CD4-positive, CD25-positive, alpha-beta regulatory T cell (primary cell): Measurements from ENCODE around the gene RPL27. TPM values are rescaled to one million over a fixed set of nuclear protein-coding genes. Genes with fewer than 3 reads are reported as not detected.
A peak's percentile ranks its signal among the peaks of the same experiment; 100 is the strongest.

Experiments used
- ATAC-seq, 2 donors: fragments of 150-1000 bp; cut with Tn5 transposase; one replicate each; pipeline ENCODE4 v1.10.0; 2021; ENCODE audit warnings: low read depth in 2 of 2, moderate number of reproducible peaks in 2 of 2, moderate library complexity in 1 of 2
- DNase-seq, 3 donors: peaks; one replicate each; pipeline versions ENCODE4 v3.0.0 to v3.0.0-alpha.2; 2012 to 2022; ENCODE audit warnings: mixed read lengths in 1 of 3
- H3K27ac ChIP-seq: one replicate; pipeline ENCODE4 v1.7.0; 2013; ENCODE audit warnings: mild to moderate bottlenecking, low read length; ENCODE audit not compliant: insufficient read depth, poor library complexity, severe bottlenecking
- H3K27me3 ChIP-seq: one replicate; pipeline ENCODE4 v1.7.0; 2013; ENCODE audit warnings: low read length; ENCODE audit not compliant: control insufficient read depth, insufficient read depth
- H3K36me3 ChIP-seq: one replicate; pipeline ENCODE4 v1.7.0; 2013; ENCODE audit warnings: mild to moderate bottlenecking, low read length, moderate library complexity; ENCODE audit not compliant: control insufficient read depth, insufficient read depth
- H3K4me1 ChIP-seq: 2 replicates; pipeline ENCODE4 v1.7.0; 2013; ENCODE audit warnings: mild to moderate bottlenecking, low read length; ENCODE audit not compliant: insufficient read depth, control insufficient read depth, poor library complexity, severe bottlenecking
- H3K4me3 ChIP-seq: one replicate; pipeline ENCODE4 v1.7.0; 2013; ENCODE audit warnings: low read depth, mild to moderate bottlenecking, low read length, moderate library complexity
- H3K9me3 ChIP-seq, 2 experiments: 1 replicate in 1 of 2; 2 replicates in 1 of 2; pipeline ENCODE4 v1.7.0; 2013; ENCODE audit warnings: low read length in 2 of 2, mild to moderate bottlenecking in 1 of 2, moderate library complexity in 1 of 2; ENCODE audit not compliant: control insufficient read depth in 2 of 2
- H3K27ac Mint-ChIP-seq, 3 donors: one replicate each; pipeline ENCODE4 v1.8.0; 2020 to 2022; ENCODE audit warnings: mild to moderate bottlenecking in 3 of 3, mixed read lengths in 3 of 3, moderate library complexity in 2 of 3
- H3K27me3 Mint-ChIP-seq: one replicate; pipeline ENCODE4 v1.8.0; 2022; ENCODE audit warnings: mild to moderate bottlenecking, mixed read lengths
- H3K36me3 Mint-ChIP-seq: one replicate; pipeline ENCODE4 v1.8.0; 2020; ENCODE audit warnings: mixed read lengths
- H3K4me1 Mint-ChIP-seq, 4 donors: one replicate each; pipeline ENCODE4 v1.8.0; 2020 to 2022; ENCODE audit warnings: mixed read lengths in 4 of 4, mild to moderate bottlenecking in 1 of 4
- H3K4me3 Mint-ChIP-seq, 4 donors: one replicate each; pipeline ENCODE4 v1.8.0; 2020 to 2022; ENCODE audit warnings: mild to moderate bottlenecking in 4 of 4, mixed read lengths in 4 of 4, moderate library complexity in 3 of 4
- H3K9me3 Mint-ChIP-seq, 7 donors: one replicate each; pipeline ENCODE4 v1.8.0; 2020 to 2022; ENCODE audit warnings: mixed read lengths in 7 of 7, mild to moderate bottlenecking in 3 of 7, moderate library complexity in 2 of 7
- polyA plus RNA-seq, 4 donors: library from polyadenylated mRNA; unstranded; fragments of 300-500 nt; fragmentation: Illumina TruSeq; gene quantifications; one replicate each; pipeline ENCODE4 v1.2.3, GENCODE V29; 2021
- total RNA-seq: library from RNA; stranded (reverse); gene quantifications from one replicate; pipeline ENCODE4 v1.2.3, GENCODE V29; 2022

The RPL27 gene
- total and polyA plus RNA-seq, 5 donors from 2014 or later, result 881 to 2,241 (median 1,824) TPM

GRCh38 chr17:43026595-43026994 lies 28.4 kb downstream of the RPL27 start:
- Histone ChIP-seq H3K9me3 (no peaks in the 10 kb centered on the region), H3K27ac (no peak overlapping the region), H3K27me3 (no peaks in the 10 kb centered on the region), H3K4me1 (peaks cover 22% of the 10 kb centered on the region), H3K36me3 (no peaks in the 10 kb centered on the region), H3K4me3 (no peak overlapping the region)
- peaks cover 0 to 16% (median 9%) of the 10 kb centered on the region in 4 donors for H3K4me1 Mint-ChIP-seq
- ATAC-seq, result no peak
- no peaks in the 10 kb centered on the region for H3K27me3 Mint-ChIP-seq
- no peak for DNase-seq
- no peaks in the 10 kb centered on the region for H3K36me3 Mint-ChIP-seq
- peak overlapping the region in 1 of 3 donors; percentile 73 for H3K27ac Mint-ChIP-seq
- H3K9me3 Mint-ChIP-seq, result no peaks in the 10 kb centered on the region
- H3K4me3 Mint-ChIP-seq, result peak overlapping the region; percentile 56 to 77 (median 72)

- peak overlapping the region; percentile 59 to 77 (median 72) for H3K4me3 Mint-ChIP-seq
- no peaks in the 10 kb centered on the region for H3K27me3 Mint-ChIP-seq
- DNase-seq (no peak), ATAC-seq (no peak)
- peaks cover 20% of the 10 kb centered on the region for H3K4me1 ChIP-seq
- no peaks in the 10 kb centered on the region for H3K9me3 Mint-ChIP-seq
- no peak overlapping the region for H3K27ac ChIP-seq
- no peaks in the 10 kb centered on the region for H3K36me3 Mint-ChIP-seq
- no peaks in the 10 kb centered on the region for H3K9me3 ChIP-seq
- H3K36me3 ChIP-seq, result no peaks in the 10 kb centered on the region
- peaks cover 0 to 16% (median 8%) of the 10 kb centered on the region in 4 donors for H3K4me1 Mint-ChIP-seq
- peak overlapping the region in 1 of 3 donors; percentile 65 for H3K27ac Mint-ChIP-seq
- H3K27me3 ChIP-seq, result no peaks in the 10 kb centered on the region
- no peak overlapping the region for H3K4me3 ChIP-seq
Observed at GRCh38 chr17:43027091-43028032, 29.1 kb downstream of the RPL27 start.

- H3K27me3 Mint-ChIP-seq, result no peaks in the 10 kb centered on the region
- no peak overlapping the region for H3K27ac ChIP-seq
- H3K4me3 Mint-ChIP-seq, result peak overlapping the region in 2 of 4 donors; percentile 39 to 90
- H3K36me3 Mint-ChIP-seq, result no peaks in the 10 kb centered on the region
- peaks cover 16% of the 10 kb centered on the region for H3K4me1 ChIP-seq
- peaks cover 0 to 16% (median 8%) of the 10 kb centered on the region in 4 donors for H3K4me1 Mint-ChIP-seq
- H3K36me3 ChIP-seq, result no peaks in the 10 kb centered on the region
- ATAC-seq (no peak), DNase-seq (no peak)
- H3K27me3 ChIP-seq, result no peaks in the 10 kb centered on the region
- no peaks in the 10 kb centered on the region for H3K9me3 Mint-ChIP-seq
- H3K27ac Mint-ChIP-seq, result peak overlapping the region in 2 of 3 donors; percentile 14 to 34
- no peaks in the 10 kb centered on the region for H3K9me3 ChIP-seq
- H3K4me3 ChIP-seq, result no peak overlapping the region
Observed at GRCh38 chr17:43028221-43028861, 30.1 kb downstream of the RPL27 start.

DNA sequence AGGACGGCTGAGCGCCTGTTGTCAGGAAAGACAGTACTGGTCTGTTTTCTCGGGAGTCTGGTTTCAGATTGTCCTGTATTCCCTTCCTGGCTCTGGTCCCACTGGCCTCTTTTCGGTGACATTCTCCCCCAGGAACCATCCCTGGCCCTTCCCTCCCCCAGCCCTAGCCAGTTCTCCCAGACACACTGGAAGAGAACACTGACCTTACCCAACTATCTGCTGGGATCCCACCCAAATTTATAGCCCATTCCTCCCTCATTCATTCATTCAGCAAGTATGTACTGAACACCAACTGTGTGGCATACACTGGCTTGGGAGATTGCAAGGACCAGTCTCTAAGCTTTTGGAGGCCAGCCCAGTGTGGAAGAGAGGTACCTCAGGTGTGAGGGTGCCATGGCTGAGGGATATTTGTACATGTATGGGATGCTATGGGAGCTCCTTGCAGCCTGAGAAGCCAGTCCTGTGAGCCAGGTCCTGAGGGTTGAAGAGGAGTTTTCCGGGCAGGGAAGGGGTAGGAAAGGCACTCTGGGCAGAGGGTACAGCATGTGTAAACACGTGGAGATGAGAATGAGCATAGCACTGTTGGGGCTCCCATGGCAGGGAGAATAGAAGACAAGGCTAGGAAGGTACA lies 32.0 kb downstream of the RPL27 start:
- Mint-ChIP-seq H3K4me1 (peaks cover 0 to 6% (median 1%) of the 10 kb centered on the region in 4 donors), H3K27ac (no peak overlapping the region), H3K36me3 (no peaks in the 10 kb centered on the region), H3K27me3 (no peaks in the 10 kb centered on the region), H3K9me3 (no peaks in the 10 kb centered on the region), H3K4me3 (peak overlapping the region in 1 of 4 donors; percentile 80)
- Histone ChIP-seq H3K36me3 (no peaks in the 10 kb centered on the region), H3K27ac (no peak overlapping the region), H3K4me1 (peaks cover 3% of the 10 kb centered on the region), H3K9me3 (no peaks in the 10 kb centered on the region), H3K27me3 (no peaks in the 10 kb centered on the region), H3K4me3 (no peak overlapping the region)
- ATAC-seq (no peak), DNase-seq (no peak)

- Mint-ChIP-seq H3K4me1 (peaks cover 0 to 6% (median 0%) of the 10 kb centered on the region in 4 donors), H3K9me3 (no peaks in the 10 kb centered on the region), H3K4me3 (no peak overlapping the region), H3K36me3 (no peaks in the 10 kb centered on the region), H3K27ac (no peak overlapping the region), H3K27me3 (no peaks in the 10 kb centered on the region)
- H3K36me3 ChIP-seq, result no peaks in the 10 kb centered on the region
- no peaks in the 10 kb centered on the region for H3K27me3 ChIP-seq
- no peak for ATAC-seq
- H3K4me1 ChIP-seq, result no peaks in the 10 kb centered on the region
- no peak overlapping the region for H3K27ac ChIP-seq
- H3K4me3 ChIP-seq, result no peak overlapping the region
- H3K9me3 ChIP-seq, result no peaks in the 10 kb centered on the region
- no peak for DNase-seq
Observed at GRCh38 chr17:43031666-43032065, 33.4 kb downstream of the RPL27 start.

DNA sequence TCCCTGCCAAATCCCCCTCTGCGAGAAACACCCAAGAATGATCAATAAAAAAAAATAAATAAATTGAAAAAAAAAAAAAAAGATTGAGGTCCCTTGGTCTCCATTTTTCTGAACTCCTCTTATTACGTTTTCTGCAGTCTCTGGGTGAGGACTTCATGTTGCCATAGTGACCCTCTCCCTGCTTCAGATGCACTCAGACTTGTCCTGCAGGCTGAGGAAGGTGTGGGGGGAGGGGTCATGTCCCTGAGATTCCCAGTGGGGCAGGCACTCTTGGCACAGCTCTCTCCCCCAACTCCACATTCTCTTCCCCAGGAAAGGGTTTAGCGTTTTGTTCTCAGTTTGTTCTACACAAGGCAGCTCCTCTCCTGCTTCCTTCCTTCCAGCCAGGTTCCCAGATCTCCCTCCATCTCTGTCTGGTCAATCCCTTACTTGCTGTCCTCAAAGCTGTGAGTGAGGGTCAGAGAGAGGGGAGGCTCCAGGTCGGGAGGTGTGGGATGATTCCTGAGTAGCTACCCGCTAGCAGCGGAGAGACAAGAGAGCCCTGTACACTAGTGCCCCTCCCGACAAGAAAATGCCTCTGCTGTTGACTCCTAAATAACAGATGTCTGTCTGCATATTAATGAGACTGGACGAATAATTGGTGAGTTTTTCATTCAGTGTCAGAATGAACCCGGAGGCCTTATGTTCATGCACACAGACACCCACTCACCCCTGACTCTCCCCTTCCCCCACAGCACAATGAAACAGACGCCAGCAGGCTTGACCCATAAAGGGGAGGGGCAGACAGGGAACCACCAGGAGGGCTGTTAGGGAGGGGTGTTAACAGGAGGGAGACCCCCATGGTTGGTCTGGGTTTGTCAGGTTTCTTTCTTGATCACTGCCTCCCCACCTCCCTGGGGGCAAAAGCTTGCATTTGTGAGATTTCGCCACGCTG lies 36.0 kb downstream of the RPL27 start:
- ATAC-seq (no peak), DNase-seq (no peak)
- H3K27ac ChIP-seq, result no peak overlapping the region
- Mint-ChIP-seq H3K4me1 (peaks cover 0 to 6% (median 0%) of the 10 kb centered on the region in 4 donors), H3K4me3 (no peak overlapping the region), H3K36me3 (no peaks in the 10 kb centered on the region), H3K9me3 (no peaks in the 10 kb centered on the region), H3K27me3 (no peaks in the 10 kb centered on the region), H3K27ac (peak overlapping the region in 1 of 3 donors; percentile 20)
- H3K9me3 ChIP-seq, result no peaks in the 10 kb centered on the region
- H3K4me1 ChIP-seq, result no peaks in the 10 kb centered on the region
- no peak overlapping the region for H3K4me3 ChIP-seq
- H3K27me3 ChIP-seq, result no peaks in the 10 kb centered on the region
- H3K36me3 ChIP-seq, result no peaks in the 10 kb centered on the region

GRCh38 chr17:43034894-43035293 lies 36.7 kb downstream of the RPL27 start:
- H3K4me1 ChIP-seq, result no peaks in the 10 kb centered on the region

More at GRCh38 chr17:43034894-43035293, 36.7 kb downstream of the RPL27 start:
- Histone ChIP-seq H3K36me3 (no peaks in the 10 kb centered on the region), H3K4me3 (no peak overlapping the region), H3K27me3 (no peaks in the 10 kb centered on the region), H3K27ac (no peak overlapping the region), H3K9me3 (no peaks in the 10 kb centered on the region)
- Mint-ChIP-seq H3K4me3 (no peak overlapping the region), H3K4me1 (peaks cover 0 to 6% (median 0%) of the 10 kb centered on the region in 4 donors), H3K36me3 (no peaks in the 10 kb centered on the region), H3K27ac (no peak overlapping the region), H3K9me3 (no peaks in the 10 kb centered on the region), H3K27me3 (no peaks in the 10 kb centered on the region)
- DNase-seq (no peak), ATAC-seq (no peak)
